DMS 273 (cell line): ENCODE data around the gene MUS81.
A peak's percentile ranks its signal among the peaks of the same experiment; 100 is the strongest.

Source experiments
- DNase-seq: peaks from one replicate; lab custom pipeline; 2025; ENCODE audit not compliant: unreplicated experiment; lab: John Stamatoyannopoulos, UW

MUS81 gene

DNA sequence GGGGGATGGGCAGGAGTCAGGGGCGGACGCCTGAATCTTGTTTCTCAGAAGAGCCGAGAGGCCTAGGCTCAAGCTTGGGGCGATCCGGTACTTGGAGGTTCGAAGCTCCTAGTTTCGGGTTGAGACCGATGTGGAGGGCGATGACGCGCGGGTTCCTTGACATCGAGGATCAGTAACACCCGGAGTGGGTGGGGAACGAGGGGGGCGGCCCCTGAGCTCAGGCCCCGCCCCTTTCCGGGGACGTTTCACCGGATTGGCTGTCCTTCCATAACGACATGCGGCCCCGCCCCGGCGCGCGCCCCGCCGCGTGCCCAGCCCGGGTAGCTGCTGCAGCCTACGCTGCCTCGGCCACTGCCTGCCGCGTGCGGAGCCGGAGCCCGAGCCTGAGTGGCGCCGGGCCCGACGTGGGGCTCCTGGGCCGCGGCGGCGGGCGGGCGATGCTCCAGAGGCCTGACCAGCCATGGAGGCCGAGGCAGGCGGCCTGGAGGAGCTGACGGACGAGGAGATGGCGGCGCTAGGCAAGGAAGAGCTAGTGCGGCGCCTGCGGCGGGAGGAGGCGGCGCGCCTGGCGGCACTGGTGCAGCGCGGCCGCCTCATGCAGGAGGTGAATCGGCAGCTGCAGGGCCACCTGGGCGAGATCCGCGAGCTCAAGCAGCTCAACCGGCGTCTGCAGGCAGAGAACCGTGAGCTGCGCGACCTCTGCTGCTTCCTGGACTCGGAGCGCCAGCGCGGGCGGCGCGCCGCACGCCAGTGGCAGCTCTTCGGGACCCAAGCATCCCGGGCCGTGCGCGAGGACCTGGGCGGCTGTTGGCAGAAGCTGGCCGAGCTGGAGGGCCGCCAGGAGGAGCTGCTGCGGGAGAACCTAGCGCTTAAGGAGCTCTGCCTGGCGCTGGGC, 30.3 kb downstream of the MUS81 start, which contains the start of gene CCDC85B:
CCDC85B (plus strand) TSS at position 350 of the 895 bp plus-strand sequence; CDS start at position 461, 111 bp downstream.
- DNase-seq = peak; percentile 96

DNA sequence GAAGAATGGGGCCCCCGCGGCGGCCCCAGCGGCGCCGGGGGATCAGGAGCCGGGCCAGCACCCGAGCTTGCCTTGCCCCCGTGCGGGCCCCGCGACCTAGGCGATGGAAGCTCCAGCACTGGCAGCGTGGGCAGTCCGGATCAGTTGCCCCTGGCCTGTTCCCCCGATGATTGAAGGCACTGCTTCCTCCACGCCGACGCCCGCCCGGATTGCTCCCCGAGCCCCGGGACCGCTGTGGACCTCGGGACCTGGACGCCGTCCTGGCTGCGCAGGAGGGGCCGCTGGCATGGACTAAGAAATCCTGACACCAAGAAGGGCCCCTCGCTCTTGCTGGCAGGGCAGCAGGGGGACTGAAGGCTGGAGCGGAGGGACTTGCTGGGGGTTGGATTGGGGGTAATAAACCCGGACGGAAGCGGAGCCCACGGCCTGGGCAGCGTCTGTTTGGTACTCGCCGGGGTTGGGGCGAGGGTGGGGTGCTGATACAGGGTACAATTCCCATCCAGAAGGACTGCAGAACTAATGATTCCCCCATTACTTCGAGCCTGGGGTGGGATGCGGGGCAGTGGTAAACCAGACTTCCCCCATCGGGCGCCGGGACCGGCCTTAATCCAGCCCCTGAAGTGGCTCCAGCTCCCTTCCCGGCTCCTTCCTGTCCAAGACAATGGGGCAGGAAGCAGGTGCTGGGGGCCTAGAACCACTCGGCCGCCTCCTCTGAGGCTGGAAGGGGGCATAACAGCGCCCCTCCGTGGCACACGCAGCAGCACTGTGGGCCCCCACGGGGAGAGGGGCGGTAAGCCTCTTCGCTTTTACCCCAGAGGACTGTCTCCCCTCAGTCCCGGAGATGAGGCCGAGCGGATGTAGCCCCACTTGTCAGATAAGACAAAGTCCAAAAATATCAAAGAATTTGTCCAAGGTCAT, 31.2 kb downstream of the MUS81 start:
- peak; percentile 64 for DNase-seq

DNA sequence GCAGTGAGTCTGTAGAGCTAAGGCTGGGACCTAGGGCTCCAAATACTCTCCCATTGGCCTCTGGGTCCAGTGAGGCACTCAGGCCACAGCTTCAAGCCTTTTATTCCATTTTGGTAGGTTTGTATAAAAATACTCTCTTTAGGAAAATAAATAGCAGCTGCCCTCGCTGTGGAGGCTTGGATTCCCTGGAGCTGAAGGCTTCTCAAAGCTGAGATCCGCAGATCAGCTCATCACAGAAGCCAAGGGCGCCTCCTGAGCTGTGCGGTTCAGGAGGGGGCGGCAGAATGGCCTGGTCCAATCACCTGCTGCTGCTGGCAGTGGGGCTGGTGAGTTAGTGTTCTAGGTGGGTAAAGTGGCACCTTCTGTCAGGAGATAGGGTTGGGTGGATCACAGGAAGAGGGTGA, 31.9 kb downstream of the MUS81 start:
- DNase-seq = peak; percentile 47

DNA sequence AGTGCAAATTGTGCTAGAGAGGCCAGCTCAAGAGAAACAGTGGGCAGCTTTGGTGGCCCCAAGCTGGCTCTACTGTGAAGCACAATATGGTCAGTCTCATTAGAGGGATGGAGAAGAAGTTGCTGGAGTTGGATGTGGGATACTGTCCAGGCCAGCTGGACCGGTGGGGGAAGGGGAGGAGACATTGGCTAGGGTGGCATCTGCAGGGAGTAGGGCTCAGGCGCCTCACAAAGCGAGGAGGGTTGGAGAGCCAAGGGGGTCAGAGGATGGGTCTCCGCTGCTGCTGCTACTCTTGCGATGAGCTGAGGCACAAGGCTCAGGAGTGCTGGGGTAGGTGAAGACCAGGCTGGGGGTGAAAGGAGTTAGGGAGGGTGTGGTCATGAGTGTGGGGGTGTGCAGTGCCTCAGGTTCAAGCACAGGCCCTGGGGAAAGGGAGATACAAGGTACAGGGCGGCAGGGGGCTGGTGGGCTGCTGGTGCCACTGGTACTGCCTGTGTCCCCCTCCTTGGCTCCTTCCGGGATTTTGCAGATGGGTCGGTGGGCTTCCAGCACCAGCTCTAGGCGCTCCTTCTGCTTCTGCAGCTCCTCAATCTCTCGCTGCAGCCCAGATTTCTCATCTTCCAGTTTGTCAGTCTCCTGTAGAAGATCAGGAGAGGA, 32.6 kb downstream of the MUS81 start:
- peak; percentile 40 for DNase-seq

DNA sequence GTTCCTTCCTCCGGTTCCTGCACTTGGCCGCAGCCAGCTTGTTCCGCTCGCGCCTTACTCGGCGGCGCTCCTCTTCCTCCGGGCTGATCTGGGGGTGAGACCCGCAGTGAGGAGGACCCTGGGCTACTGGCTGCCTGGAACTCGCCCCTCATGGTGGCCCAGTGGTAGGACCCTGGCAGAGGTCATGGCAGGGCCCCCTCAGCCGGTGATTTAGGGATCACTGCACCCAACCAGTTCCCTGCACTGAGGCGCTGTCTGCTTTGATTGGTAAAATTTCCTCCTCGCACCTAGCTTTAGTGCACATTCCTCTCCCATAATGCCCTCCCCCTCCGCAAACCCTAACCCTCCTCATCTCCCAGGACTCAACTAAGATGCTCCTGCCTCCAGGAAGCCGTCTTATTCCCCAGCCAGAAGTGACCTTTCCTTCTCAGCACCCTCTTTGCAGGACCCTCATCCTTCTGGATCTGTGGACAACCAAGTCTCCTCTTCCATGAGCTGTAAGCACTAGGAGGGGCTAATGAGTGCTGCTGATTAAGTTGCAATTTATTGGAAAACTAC, 33.9 kb downstream of the MUS81 start:
- DNase-seq = no peak

DNA sequence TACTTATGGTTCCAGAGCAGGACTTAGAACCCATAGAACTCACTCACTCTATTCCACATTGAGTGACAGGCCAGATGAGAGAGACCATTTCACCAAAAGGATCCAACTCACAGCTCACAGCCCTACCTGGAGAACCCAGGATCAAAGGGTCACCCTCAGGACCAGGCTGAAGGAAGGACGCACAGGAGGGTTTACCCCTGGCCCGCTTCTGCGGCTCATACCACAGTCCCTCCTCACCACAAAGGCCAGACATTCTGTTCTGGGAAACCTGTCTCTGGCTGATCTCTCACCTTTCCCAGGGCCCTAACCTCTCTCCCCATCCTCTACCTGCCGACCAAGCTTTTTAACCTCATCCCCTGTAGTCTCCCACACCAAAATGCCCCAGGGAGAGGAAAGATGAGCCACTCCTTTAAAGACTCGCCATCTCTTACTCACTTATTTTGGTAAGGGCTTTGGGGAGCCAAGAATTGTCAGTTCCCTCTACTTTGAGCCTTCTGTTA, 35.3 kb downstream of the MUS81 start:
- DNase-seq = no peak

DNA sequence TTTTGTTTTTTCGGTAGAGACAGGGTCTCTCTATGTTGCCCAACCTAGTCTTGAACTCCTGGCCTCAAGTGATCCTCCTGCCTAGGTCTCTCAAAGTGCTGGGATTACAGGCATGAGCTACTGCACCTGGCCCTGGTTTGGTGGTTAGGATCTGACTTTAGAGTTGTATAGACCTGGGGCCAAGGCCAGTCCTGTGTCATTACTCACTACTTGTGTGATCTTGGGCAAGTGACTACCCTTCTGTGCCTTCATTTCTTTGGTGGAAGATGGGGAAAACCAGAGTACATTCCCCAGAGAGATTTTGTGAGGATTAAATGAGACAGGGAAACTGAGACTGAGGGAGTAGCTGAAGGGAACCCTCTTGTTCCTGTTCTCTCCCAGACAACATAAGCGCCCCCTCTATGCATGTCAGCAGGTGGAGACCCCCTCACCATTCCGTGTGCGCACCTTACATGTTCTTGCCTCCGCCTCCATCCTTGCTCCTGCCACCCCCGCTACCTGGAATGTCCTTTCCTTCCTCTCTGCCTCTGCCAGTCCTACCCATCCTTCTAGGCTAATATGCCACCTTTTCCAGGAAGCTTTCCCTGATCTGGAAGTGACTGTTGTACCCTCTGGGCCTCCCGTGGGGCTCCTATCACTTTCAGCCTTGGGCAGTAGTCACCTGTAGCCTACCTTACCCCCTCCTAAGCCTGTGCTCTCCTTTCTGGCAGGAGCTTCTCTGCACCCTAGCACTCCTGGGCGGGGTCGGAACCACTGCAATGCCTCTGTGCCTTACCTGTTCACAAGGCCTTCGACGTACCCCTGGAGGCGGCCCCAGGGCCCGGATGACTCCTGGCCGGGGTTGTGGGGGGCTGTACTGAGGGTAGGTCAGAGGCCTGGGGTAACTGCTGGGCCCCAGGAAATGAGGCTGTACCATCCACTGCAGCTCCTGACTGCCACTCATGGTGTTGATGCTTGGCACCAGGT, 36.1 kb downstream of the MUS81 start:
- no peak for DNase-seq

DNA sequence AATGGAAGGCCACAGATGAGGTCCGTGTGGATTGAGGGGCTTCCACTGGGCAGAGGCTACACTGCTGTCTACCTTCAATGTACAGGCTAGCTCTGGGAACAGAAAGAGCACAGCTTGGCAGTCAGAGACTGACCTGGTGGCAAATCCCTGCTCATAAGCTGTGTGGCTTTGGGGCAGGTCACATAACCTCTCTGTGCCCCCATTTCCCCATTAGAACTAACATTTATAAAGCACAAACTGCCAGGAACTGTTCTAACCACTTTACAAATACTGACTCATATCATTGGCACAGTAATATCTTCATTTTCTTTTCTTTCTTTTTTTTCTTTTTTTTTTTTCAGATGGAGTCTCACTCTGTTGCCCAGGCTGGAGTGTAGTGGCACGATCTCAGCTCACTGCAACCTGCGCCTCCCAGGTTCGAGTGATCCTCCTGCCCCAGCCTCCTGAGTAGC, 36.8 kb downstream of the MUS81 start:
- DNase-seq = no peak

DNA sequence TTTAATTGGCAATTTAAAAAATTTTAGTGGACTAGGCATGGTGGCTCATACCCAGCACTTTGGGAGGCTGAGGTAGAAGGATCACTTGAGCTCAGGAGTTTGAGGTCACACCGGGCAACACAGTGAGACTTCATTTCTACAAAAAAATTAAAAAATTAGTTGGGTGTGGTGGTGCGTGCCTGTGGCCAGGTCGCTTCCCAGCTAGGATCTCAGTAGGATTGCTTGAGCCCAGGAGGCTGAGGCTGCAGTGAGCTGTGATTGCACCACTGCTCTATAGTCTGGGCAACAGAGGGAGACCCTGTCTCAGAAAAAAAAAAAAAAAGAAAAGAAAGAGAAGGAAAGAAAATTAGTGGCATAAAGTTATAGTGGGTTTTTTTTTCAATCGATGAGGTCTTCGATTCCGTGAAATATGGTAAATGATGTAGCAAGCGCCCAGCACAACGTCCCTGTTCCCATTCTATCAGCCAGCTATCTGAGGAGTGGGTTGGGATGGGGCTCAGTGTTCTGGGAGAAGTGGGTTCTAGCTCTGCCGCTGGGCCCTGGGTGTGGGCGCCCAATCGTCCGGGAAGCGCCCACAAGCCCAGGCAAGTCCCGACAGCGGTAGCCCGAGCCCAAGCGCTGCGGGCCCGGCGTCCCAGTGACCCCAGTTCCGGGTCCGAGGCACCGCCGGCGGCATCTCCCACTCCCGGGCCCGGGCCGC, 38.6 kb downstream of the MUS81 start:
- no peak for DNase-seq

DNA sequence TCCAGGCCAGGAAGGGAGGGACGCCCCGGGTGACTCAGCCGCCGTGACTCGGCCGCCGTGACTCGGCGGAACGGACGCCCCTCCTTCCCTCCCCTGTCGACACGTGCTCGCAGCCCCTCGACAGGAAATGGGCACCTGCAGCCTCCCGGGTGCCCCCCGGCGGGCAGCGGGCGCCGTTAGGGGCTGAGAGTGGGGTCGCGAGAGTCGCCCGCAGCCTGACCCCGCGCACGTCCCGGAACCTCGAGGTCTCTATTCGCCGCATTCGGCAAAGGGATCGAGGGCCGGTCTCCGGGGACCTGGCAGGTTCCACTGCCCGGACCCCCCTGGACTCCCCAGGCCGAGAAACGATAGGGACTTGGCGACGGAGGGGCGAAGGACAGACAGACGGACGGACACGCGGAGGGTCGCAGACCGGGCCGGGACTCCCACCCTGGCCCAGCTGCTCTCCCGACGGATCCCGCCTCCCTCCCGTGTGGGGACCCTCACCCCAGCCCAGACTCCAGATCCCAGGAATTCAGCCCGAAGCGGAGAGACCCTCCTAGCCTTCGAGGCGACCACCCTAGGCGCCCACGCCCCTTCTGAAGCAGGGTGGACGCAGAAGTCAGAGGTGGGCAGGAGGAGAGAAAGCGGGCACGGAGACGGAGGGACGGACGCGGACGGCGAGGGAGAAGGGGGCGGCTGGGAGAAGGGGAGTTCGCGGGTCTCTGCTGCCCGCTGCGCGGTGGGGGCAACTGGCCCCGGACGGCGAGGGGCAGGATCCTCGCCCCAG, 39.3 kb downstream of the MUS81 start:
- peak; percentile 30 for DNase-seq

DNA sequence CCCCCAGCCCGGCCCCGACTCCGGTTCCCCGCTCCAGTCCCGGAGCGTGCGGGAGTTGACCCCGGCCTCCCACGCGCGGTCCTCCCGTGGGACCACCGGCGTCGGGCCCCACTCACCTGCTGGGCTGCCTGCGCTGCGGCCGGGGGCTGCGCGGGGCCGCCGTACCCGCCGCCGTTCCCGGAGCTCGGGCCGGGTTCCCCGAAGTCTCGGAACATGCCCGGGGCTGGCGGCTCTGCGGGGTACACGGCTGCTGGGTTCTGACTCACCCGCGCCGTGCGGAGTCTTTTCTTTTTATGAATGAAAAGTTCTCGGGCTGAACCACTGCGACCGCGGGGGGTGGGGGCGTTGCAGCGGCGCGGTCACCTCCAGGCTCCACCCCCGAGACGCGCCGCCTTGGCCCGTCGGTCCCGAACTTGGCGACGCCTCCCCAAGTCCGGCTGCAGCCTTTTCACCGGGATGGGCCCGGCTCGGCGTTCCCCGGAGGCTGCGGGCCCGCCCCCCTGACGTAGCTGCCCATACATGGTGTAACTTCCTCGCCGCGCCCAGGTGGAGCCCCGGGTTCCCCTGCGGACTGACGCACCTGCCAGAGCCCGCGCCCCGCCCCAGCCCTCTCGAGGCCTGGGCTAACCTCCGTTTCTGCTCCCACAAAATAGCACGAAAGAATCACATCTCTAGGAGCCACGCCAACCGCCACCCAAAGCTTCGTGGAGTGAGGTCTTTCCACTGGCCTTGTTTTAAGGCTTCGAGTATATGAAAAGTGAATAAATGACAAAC, 40.1 kb downstream of the MUS81 start, which contains the start of gene FOSL1:
FOSL1 (minus strand) TSS at position 264 of the 774 bp plus-strand sequence; CDS start at position 215, 49 bp downstream.
- peak; percentile 75 for DNase-seq

DNA sequence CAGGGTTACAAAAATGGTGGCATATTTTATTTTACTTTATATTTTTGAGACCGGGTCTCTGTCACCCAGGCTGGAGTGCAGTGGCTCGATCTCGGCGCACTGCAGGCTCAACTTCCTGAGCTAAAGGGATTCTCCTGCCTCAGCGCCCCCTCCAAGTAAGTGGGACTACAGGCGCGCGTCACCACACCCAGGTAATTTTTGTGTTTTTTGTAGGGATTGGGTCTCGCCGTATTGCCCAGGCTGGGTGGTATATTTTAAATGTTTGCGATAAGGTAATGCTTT, 40.6 kb downstream of the MUS81 start:
- DNase-seq = no peak

DNA sequence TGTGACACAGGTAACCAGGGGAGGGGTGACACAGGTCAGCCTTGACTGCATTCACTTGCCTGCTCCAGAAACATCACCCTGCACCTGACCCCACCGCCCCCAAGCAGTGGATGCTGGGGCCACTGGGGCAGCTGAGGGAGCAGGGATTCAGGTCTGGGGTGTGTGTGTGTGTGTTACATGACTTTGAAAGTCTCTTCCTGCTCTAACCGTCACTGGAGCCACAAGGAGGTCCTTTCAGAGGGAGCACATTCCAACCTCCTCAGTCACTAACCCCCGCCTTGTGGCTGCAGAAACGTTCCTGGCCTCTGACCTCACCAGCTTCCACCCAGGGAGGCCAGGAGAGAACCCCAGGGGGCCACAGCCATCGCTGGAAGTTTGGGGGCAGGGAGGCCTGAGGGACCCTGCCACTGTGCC, 42.8 kb downstream of the MUS81 start:
- DNase-seq = no peak

DNA sequence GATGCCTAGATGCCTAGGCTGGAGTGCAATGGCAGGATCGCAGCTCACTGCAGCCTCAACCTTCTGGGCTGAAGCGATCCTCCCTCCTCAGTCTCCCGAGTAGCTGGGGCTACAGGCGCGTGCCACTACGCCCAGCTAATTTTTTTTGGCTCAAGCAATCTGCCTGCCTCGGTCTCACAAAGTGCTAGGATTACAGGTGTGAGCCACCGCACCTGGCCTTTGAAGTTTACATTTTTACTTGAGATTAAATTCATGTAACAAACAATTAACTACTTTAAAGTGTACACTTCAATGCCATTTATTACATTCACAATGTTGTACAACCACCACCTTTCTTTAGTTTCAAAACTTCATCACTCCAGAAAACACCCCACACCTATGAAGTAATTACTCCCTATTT, 43.5 kb downstream of the MUS81 start:
- no peak for DNase-seq

DNA sequence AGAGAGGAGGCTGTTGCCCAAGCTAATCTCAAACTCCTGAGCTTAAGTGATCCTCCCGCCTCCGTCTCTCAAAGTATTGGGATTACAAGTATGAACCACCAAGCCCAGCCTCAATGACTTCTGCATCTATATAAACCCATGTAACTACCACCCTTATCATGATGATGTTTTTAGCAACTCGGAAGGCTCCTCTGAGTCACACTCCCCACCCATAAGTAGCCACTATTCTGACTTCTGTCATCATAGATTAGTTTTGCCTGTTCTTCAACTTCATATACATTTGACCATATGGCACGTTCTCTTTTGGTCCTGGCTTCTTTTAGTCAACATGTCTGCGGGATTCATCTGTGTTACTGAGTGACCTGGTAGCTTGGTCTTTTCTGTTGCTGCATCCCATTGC, 46.4 kb downstream of the MUS81 start:
- no peak for DNase-seq

DNA sequence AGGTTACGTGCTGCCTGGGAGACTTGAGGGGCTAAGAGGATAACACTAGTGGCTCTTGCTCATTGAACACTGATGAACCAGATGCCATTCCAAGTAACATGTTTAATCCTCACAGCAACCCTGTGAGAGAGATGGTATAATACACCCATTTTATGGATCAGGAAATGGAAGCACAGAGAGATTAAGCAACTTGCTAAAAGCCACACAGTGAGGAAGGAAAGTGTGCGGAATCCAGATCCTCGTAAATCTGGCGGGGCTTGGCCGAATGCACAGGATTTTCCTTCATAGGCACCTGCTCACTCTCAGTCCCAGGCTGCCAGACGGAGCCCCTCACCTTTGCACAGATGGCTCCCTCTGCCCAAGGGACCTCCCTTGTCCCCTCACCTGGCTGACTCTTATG, 47.6 kb downstream of the MUS81 start:
- DNase-seq = no peak
